Adrenal gland (tissue), 12 donors: Measurements from ENCODE around the gene MYMX. TPM values are rescaled to one million over a fixed set of nuclear protein-coding genes. Genes with fewer than 3 reads are reported as not detected.
"Not testable (repeated sequence)": the region's sequence is repeated elsewhere in the genome, so short reads cannot be mapped to it uniquely, and the experiment has no call there.

Source experiments
- DNase-seq, 7 donors: peaks; one replicate each; pipeline ENCODE4 v3.0.0-alpha.2; 2019 to 2020
- H3K27ac ChIP-seq, 5 donors: fragments of 200-600 bp; sonication (generic) in 4 of 5; 1 replicate in 3 of 5; 2 replicates in 2 of 5; pipeline versions ENCODE4 v1.5.1 to v1.8.0; 2016 to 2020; ENCODE audit warnings: mild to moderate bottlenecking in 1 of 5
- H3K27me3 ChIP-seq: fragments of 200-600 bp; 2 replicates; pipeline ENCODE4 v1.8.0; 2021
- H3K36me3 ChIP-seq, 2 donors: fragments of 200-600 bp; replicated peaks in 1 of 2; 1 replicate in 1 of 2; 2 replicates in 1 of 2; pipeline versions ENCODE4 v1.5.1 to v1.8.0; 2018 to 2022
- H3K4me1 ChIP-seq, 2 donors: fragments of 200-600 bp; replicated peaks in 1 of 2; 1 replicate in 1 of 2; 2 replicates in 1 of 2; pipeline versions ENCODE4 v1.5.1 to v1.8.0; 2018 to 2021
- H3K4me3 ChIP-seq, 4 donors: fragments of 200-600 bp; sonication (generic) in 3 of 4; one replicate each; pipeline ENCODE4 v1.5.1; 2016 to 2018
- H3K9me3 ChIP-seq, 3 donors: fragments of 200-600 bp; sonication (generic) in 1 of 3; replicated peaks in 1 of 3; 1 replicate in 2 of 3; 2 replicates in 1 of 3; pipeline versions ENCODE4 v1.5.1 to v1.8.0; 2016 to 2021
- POLR2A ChIP-seq, 2 donors: fragments of 450-650 bp; IDR thresholded peaks; one replicate each; pipeline ENCODE4 v1.6.1; 2017; ENCODE audit warnings: antibody characterized with exemption in 2 of 2, mild to moderate bottlenecking in 2 of 2, moderate library complexity in 1 of 2
- WGBS, 4 donors: extraction: QIAGEN DNeasy Blood & Tissue Kit in 2 of 4; methylation state at CpG; one replicate each; pipeline versions ENCODE4 v1.1.5 to v1.1.7; 2013 to 2017; 5-methylcytosine and 5-hydroxymethylcytosine counted together
- intact Hi-C, 2 donors: fragments of 100-400 bp; cut with DNase I; formaldehyde crosslinking; loops; one replicate each; pipeline versions ENCODE4 v1.14.1 to v1.15.0; 2022 to 2023
- polyA plus RNA-seq, 3 donors: library from polyadenylated mRNA; stranded (reverse); fragments of 200-250 nt in 2 of 3; fragments of 350-450 nt in 1 of 3; fragmentation: Illumina TruSeq in 1 of 3; extraction: RNeasy Lipid Tissue Mini Kit (QIAGEN cat#74804) in 1 of 3; gene quantifications; one replicate each; pipeline ENCODE4 v1.2.3, GENCODE V29; 2013 to 2014
- total RNA-seq, 9 donors: library from RNA; depleted of rRNA in 4 of 9; stranded (reverse); fragments of >200 nt in 4 of 9; fragments of 120-200 nt in 1 of 9; fragmentation: NEBNext Ultra II Directional in 1 of 9; extraction: Animal tissue kit (Norgen Biotek cat#: 25700) in 1 of 9; gene quantifications; one replicate each; pipeline versions ENCODE4 v1.1.0 to v1.2.4, GENCODE V29; 2013 to 2023
- TF ChIP-seq, protein P1 (sequence below), 6 experiments: fragments of 450-650 bp in 4 of 6; fragments of 200-600 bp in 2 of 6; sonication (generic) in 1 of 6; IDR thresholded peaks; 1 replicate in 5 of 6; 2 replicates in 1 of 6; pipeline versions ENCODE4 v1.5.1 to v1.8.0; 2016 to 2021; ENCODE audit warnings: antibody characterized with exemption in 6 of 6, mild to moderate bottlenecking in 2 of 6, moderate library complexity in 1 of 6
- donor health status: healthy with polysubstance abuse.
- donor health status: Bipolar disorder and iron deficiency.
- donor health status: DM: yes; HTN: yes; CAD: no.
- donor health status: DM: no; HTN: no; CAD: no.
- donor health status: DM: no; HTN: no; CAD: no.
- donor health status: DM: yes; HTN: yes; CAD: no.

MYMX gene
- total and polyA plus RNA-seq, 12 donors: 0.39 to 0.94 TPM; not detected in 10

DNA sequence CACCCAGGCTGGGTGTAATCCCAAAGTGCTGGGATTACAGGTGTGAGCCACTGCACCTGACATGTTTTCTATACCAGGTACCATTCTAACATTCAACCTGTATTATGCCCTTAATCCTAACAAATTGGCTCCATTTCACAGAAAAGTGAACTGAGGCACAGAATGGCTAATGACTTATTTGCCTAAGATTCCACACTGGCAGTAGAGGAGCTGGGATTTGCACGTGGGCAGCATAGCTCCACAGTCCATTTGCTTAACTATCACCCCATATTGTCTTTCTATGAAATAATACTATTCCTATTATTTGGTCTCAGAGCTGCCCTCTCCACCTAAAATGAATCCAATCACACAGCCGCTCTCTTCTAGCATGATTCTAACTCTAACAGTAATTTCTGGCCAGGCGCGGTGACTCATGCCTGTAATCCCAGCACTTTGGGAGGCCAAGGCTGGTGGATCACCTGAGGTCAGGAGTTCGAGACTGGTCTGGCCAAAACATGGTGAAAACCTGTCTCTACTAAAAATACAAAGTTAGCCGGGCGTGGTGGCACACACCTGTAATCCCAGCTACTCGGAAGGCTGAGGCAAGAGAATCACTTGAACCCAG is 23.3 kb upstream of the MYMX start:
- DNase-seq: no peak
- Histone ChIP-seq H3K27me3 (no peaks in the 10 kb centered on the region), H3K9me3 (no peaks in the 10 kb centered on the region), H3K36me3 (no peaks in the 10 kb centered on the region), H3K4me3 (no peak overlapping the region), H3K27ac (no peak overlapping the region), H3K4me1 (no peaks in the 10 kb centered on the region)
- intact Hi-C loops: no loop called here
- no peak for TF ChIP-seq POLR2A (IDR thresholded peaks at IDR 0.05)
- TF ChIP-seq, protein P1, sequence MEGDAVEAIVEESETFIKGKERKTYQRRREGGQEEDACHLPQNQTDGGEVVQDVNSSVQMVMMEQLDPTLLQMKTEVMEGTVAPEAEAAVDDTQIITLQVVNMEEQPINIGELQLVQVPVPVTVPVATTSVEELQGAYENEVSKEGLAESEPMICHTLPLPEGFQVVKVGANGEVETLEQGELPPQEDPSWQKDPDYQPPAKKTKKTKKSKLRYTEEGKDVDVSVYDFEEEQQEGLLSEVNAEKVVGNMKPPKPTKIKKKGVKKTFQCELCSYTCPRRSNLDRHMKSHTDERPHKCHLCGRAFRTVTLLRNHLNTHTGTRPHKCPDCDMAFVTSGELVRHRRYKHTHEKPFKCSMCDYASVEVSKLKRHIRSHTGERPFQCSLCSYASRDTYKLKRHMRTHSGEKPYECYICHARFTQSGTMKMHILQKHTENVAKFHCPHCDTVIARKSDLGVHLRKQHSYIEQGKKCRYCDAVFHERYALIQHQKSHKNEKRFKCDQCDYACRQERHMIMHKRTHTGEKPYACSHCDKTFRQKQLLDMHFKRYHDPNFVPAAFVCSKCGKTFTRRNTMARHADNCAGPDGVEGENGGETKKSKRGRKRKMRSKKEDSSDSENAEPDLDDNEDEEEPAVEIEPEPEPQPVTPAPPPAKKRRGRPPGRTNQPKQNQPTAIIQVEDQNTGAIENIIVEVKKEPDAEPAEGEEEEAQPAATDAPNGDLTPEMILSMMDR (IDR thresholded peaks at IDR 0.05): no peak
- WGBS, 4 donors: 81 to 88% (median 86%) methylated on average over 8 of the region's 8 CpGs

DNA sequence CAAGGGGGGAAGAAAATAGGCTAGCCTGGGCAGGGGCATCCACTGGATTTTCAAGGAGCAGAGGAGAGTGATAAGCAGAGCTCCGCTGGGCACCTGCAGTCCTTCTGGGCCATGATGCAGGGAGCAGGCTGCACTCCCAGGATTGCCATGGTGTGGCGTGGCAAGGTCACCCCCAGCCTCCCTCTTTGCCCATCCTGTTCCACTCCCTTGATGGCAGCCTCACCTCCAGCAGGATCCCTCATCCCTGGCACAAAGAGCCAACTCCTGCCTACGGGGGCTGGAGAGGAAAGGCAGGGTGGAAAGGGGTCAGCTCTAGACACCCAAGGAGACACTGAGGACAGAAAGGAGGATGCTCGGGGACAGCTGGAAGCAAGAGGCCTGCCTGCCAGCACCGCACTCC is 22.4 kb upstream of the MYMX start:
- TF ChIP-seq, protein P1 (IDR thresholded peaks at IDR 0.05): no peak
- TF ChIP-seq POLR2A (IDR thresholded peaks at IDR 0.05): no peak
- Histone ChIP-seq H3K27me3 (no peaks in the 10 kb centered on the region), H3K27ac (no peak overlapping the region), H3K9me3 (no peaks in the 10 kb centered on the region), H3K4me1 (no peaks in the 10 kb centered on the region), H3K4me3 (no peak overlapping the region), H3K36me3 (no peaks in the 10 kb centered on the region)
- WGBS, 4 donors: 83 to 93% (median 89%) methylated on average over 3 to 5 of the region's 5 CpGs
- DNase-seq: no peak
- intact Hi-C loops: no loop called here

DNA sequence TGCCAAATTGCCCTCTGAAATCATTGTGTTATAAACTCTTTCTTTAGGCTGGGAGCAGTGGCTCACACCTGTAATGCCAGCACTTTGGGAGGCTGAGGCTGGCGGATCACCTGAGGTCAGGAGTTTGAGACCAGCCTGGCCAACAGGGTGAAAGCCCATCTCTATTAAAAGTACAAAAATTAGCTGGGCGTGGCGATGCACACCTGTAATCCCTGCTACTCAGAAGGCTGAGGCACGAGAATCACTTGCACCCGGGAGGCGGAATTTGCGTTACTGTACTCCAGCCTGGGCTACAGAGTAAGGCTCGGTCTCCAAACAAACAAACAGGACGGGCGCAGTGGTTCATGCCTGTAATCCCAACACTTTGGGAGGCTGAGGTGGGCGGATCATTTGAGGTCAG is 20.4 kb upstream of the MYMX start:
- WGBS, 4 donors: 82 to 96% (median 94%) methylated on average over 3 to 11 of the region's 11 CpGs
- H3K4me3 ChIP-seq, H3K36me3 ChIP-seq, H3K27me3 ChIP-seq, H3K9me3 ChIP-seq, H3K4me1 ChIP-seq, DNase-seq, H3K27ac ChIP-seq, intact Hi-C loops: not testable (repeated sequence)

DNA sequence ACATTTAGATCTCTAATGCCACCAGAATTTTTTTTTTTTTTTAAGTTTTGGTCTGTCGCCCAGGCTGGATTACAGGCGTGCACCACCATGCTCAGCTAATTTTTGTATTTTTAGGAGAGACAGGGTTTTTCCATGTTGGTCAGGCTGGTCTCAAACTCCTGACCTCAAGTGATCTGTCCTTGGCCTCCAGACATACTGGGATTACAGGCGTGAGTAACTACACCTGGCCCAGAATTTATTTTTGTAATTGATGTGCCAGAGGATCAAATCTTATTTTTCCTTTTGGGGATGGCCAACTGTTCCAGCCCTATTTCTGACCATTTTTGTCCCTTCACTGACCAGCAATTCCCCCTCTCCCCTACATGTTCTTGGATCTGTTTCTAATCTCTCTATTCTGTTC is 18.0 kb upstream of the MYMX start:
- intact Hi-C loops: no loop called here
- DNase-seq: no peak

DNA sequence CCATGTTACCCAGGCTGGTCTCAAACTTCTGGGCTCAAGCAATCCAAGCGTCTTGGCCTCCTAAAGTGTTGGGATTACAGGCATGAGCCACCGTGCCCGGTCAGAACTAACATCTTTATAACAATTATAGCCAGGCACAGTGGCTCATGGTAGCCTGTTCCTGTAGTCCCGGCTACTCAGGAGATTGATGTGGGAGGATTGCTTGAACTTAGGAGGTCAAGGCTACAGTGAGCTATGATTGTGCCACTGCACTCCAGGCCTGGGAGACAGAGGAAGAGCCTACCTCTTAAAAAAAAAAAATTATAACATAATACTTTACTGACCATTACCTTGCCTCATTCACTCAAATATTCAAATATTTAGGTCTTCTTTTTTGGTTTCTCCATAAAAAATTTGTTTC is 16.8 kb upstream of the MYMX start:
- 50 to 67% (median 59%) methylated on average over 4 of the region's 4 CpGs for WGBS, 4 donors
- DNase-seq: peak in 4 of 7 donors; percentile 49 to 72 (median 60)
- intact Hi-C loops: no loop called here
- H3K9me3 ChIP-seq: no peaks in the 10 kb centered on the region
- H3K27ac ChIP-seq: no peak overlapping the region
- H3K4me3 ChIP-seq: no peak overlapping the region
- no peaks in the 10 kb centered on the region for H3K36me3 ChIP-seq
- H3K4me1 ChIP-seq: peaks cover 3 to 4% of the 10 kb centered on the region in 2 donors
- no peaks in the 10 kb centered on the region for H3K27me3 ChIP-seq
- TF ChIP-seq POLR2A (IDR thresholded peaks at IDR 0.05): no peak
- TF ChIP-seq, protein P1 (IDR thresholded peaks at IDR 0.05): no peak

More for the DNA sequence above, 18.0 kb upstream of the MYMX start:
- no peak overlapping the region for H3K27ac ChIP-seq
- 77 to 85% (median 81%) methylated on average over 3 of the region's 3 CpGs for WGBS, 4 donors
- H3K9me3 ChIP-seq: no peaks in the 10 kb centered on the region
- TF ChIP-seq, protein P1 (IDR thresholded peaks at IDR 0.05): no peak
- no peak overlapping the region for H3K4me3 ChIP-seq
- no peaks in the 10 kb centered on the region for H3K36me3 ChIP-seq
- H3K27me3 ChIP-seq: no peaks in the 10 kb centered on the region
- peaks cover 3 to 4% of the 10 kb centered on the region in 2 donors for H3K4me1 ChIP-seq
